ENCODE results near the gene MLST8. TPM values are rescaled to one million over a fixed set of nuclear protein-coding genes. Genes with fewer than 3 reads are reported as not detected.
"Not testable (repeated sequence)": the region's sequence is repeated elsewhere in the genome, so short reads cannot be mapped to it uniquely, and the experiment has no call there.

MLST8 gene
- total RNA-seq, 2 experiments from 2014 or later: 22.9 to 26.4 TPM

DNA sequence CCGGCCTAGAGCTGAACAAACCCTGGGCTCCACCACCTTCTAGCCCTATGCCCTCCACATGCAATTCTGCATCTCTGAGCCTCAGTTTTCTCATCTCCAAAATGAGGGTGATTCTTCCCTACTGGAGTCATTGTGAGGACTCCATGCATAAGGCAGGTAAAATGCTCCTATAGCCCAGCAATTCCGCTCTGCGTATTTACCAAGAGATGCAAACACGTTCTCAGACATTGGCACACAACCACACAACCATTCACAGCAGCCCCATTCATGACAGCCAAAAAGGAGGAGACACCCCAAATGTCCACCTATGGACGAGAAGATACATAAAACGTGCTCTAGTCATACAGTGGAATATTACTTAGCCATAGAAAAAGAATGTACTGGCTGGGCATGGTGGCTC lies 4.9 kb upstream of the MLST8 start:
- H3K27me3 ChIP-seq (ENCODE audit: control insufficient read depth in 1 of 2, insufficient read depth in 2 of 2, low read length in 2 of 2): peaks cover 21 to 23% of the 10 kb centered on the region in 2 experiments
- ChIA-PET POLR2A (no interaction called here), CTCF (no interaction called here)
- peaks cover 10% of the 10 kb centered on the region for H3K4me1 Mint-ChIP-seq (ENCODE audit: low read depth)
- intact Hi-C loops (cut with DNase I, micrococcal nuclease): no loop called here
- peaks cover 19% of the 10 kb centered on the region for H3K4me1 ChIP-seq (ENCODE audit: insufficient read depth, low read length)
- DNase-seq (no peak), ATAC-seq (ENCODE audit: poor library complexity) (no peak)
- no peak overlapping the region for H3K27ac Mint-ChIP-seq
- no peak overlapping the region for H3K27ac ChIP-seq (ENCODE audit: low read depth in 1 of 2, low read length in 2 of 2)
- H3K9me3 ChIP-seq (ENCODE audit: control insufficient read depth in 1 of 2, insufficient read depth in 1 of 2, low read length in 2 of 2): peaks cover 0 to 4% of the 10 kb centered on the region in 2 experiments
- no peak overlapping the region for H3K4me3 ChIP-seq (ENCODE audit: low read length)
- no peaks in the 10 kb centered on the region for H3K36me3 ChIP-seq (ENCODE audit: insufficient read depth, low read length)
- peaks cover 20% of the 10 kb centered on the region for H3K27me3 Mint-ChIP-seq
- no peaks in the 10 kb centered on the region for H3K36me3 Mint-ChIP-seq (ENCODE audit: low read depth)
- H3K4me3 Mint-ChIP-seq: no peak overlapping the region
- H3K9me3 Mint-ChIP-seq: no peaks in the 10 kb centered on the region
- TF ChIP-seq, protein P1, sequence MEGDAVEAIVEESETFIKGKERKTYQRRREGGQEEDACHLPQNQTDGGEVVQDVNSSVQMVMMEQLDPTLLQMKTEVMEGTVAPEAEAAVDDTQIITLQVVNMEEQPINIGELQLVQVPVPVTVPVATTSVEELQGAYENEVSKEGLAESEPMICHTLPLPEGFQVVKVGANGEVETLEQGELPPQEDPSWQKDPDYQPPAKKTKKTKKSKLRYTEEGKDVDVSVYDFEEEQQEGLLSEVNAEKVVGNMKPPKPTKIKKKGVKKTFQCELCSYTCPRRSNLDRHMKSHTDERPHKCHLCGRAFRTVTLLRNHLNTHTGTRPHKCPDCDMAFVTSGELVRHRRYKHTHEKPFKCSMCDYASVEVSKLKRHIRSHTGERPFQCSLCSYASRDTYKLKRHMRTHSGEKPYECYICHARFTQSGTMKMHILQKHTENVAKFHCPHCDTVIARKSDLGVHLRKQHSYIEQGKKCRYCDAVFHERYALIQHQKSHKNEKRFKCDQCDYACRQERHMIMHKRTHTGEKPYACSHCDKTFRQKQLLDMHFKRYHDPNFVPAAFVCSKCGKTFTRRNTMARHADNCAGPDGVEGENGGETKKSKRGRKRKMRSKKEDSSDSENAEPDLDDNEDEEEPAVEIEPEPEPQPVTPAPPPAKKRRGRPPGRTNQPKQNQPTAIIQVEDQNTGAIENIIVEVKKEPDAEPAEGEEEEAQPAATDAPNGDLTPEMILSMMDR (IDR thresholded peaks at IDR 0.05): no peak

GRCh38 chr16:2203119-2203688 lies 2.0 kb upstream of the MLST8 start:
- Histone ChIP-seq H3K4me1 (ENCODE audit: insufficient read depth, low read length) (peaks cover 23% of the 10 kb centered on the region), H3K36me3 (ENCODE audit: insufficient read depth, low read length) (peaks cover 17% of the 10 kb centered on the region)
- ATAC-seq (ENCODE audit: poor library complexity); H3K27me3 ChIP-seq (ENCODE audit: control insufficient read depth in 1 of 2, insufficient read depth in 2 of 2, low read length in 2 of 2); H3K9me3 ChIP-seq (ENCODE audit: control insufficient read depth in 1 of 2, insufficient read depth in 1 of 2, low read length in 2 of 2); H3K4me3 ChIP-seq (ENCODE audit: low read length); intact Hi-C loops (cut with DNase I, micrococcal nuclease); H3K27me3 Mint-ChIP-seq; CTCF ChIA-PET; DNase-seq; H3K27ac ChIP-seq (ENCODE audit: low read depth in 1 of 2, low read length in 2 of 2); H3K9me3 Mint-ChIP-seq: not testable (repeated sequence)
- Mint-ChIP-seq H3K27ac (peak overlapping the region; percentile 53), H3K4me3 (peak overlapping the region; percentile 86), H3K4me1 (ENCODE audit: low read depth) (peaks cover 14% of the 10 kb centered on the region), H3K36me3 (ENCODE audit: low read depth) (peaks cover 13% of the 10 kb centered on the region)
- POLR2A ChIA-PET: interaction anchor here (1.2 to 4.8 kb wide), 2 partner anchors 12 to 48 kb away, joined by 5 to 47 read pairs; partner anchors contain the start of genes PGP and TRAF7

DNA sequence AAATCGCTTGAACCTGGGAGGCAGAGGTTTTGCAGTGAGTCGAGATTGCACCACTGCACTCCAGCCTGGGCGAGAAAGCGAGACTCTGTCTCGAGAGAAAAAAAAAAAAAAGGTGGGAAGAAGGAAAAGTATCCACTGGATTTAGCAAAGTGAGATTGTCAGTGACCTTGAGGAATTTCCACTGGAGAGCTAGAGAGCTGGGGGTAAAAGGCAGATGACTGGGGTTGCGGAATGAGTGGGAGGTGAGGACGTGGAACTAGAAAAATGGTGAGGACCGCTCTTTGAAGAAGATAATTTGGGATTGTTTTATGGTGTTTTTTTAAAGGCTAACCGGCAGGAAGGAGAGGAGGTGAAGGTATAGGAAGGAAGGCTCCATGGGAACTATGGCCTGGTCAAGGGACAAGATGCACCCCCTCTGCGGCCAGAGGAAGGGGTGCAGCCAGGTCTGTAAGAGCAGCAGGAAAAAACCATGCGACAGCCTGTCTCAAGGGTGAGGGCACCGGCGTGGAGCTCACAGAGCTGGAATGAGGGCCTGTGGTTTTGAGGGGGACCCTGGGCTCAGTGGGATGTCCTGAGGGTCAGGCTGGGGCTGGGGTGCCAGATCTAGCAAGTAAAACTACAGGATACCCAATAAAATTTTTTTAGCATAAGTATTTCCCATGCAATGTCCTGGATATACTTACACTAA lies 694 bp upstream of the MLST8 start:
- TF ChIP-seq, protein P1 (IDR thresholded peaks at IDR 0.05): no peak
- H3K27ac ChIP-seq (ENCODE audit: low read depth in 1 of 2, low read length in 2 of 2): peak overlapping the region; percentile 90 to 94
- ChIA-PET POLR2A (interaction anchor here (0.6 to 4.8 kb wide), 5 partner anchors 10 to 240 kb away, joined by 3 to 47 read pairs (median 5); partner anchors contain the start of genes PGP, RNPS1, RPS2 and TRAF7), CTCF (interaction anchor here (1.1 kb wide), 2 partner anchors 10 to 64 kb away, joined by 3 read pairs; no protein-coding TSS in a partner anchor)
- Mint-ChIP-seq H3K9me3 (no peaks in the 10 kb centered on the region), H3K36me3 (ENCODE audit: low read depth) (peaks cover 13% of the 10 kb centered on the region), H3K27ac (peak overlapping the region; percentile 62), H3K27me3 (no peaks in the 10 kb centered on the region), H3K4me3 (peak overlapping the region; percentile 86), H3K4me1 (ENCODE audit: low read depth) (peaks cover 13% of the 10 kb centered on the region)
- intact Hi-C loops (cut with DNase I, micrococcal nuclease): loop anchor here (1.0 to 5.0 kb wide), 6 partner anchors 19 to 157 kb away; partner anchors contain the start of genes E4F1 (in 2 of the 2), ECI1 (in 2 of the 2), NTHL1 (in 1 of the 2) and RNPS1 (in 1 of the 2)
- peaks cover 23% of the 10 kb centered on the region for H3K4me1 ChIP-seq (ENCODE audit: insufficient read depth, low read length)
- no peaks in the 10 kb centered on the region for H3K27me3 ChIP-seq (ENCODE audit: control insufficient read depth in 1 of 2, insufficient read depth in 2 of 2, low read length in 2 of 2)
- H3K4me3 ChIP-seq (ENCODE audit: low read length): peak overlapping the region; percentile 59
- ATAC-seq (ENCODE audit: poor library complexity) (no peak), DNase-seq (no peak)
- peaks cover 31% of the 10 kb centered on the region for H3K36me3 ChIP-seq (ENCODE audit: insufficient read depth, low read length)
- H3K9me3 ChIP-seq (ENCODE audit: control insufficient read depth in 1 of 2, insufficient read depth in 1 of 2, low read length in 2 of 2): no peaks in the 10 kb centered on the region
